CD14-positive monocyte (primary cell): ENCODE results near the gene MDFIC2. TPM values are rescaled to one million over a fixed set of nuclear protein-coding genes. Genes with fewer than 3 reads are reported as not detected.

ENCODE experiments used
- DNase-seq, 3 donors: peaks; one replicate each; pipeline ENCODE4 v3.0.0-alpha.2; 2011 to 2022
- H2AFZ ChIP-seq: 2 replicates; pipeline ENCODE4 v1.6.0; 2012; ENCODE audit warnings: mild to moderate bottlenecking, low read depth, low read length, inconsistent platforms; ENCODE audit not compliant: insufficient read depth, poor library complexity, severe bottlenecking
- H3K27ac ChIP-seq, 2 donors: 1 replicate in 1 of 2; 2 replicates in 1 of 2; pipeline ENCODE4 v1.5.1; 2012 to 2013; ENCODE audit warnings: low read length in 2 of 2, control low read depth in 1 of 2, inconsistent platforms in 1 of 2, low read depth in 1 of 2, mild to moderate bottlenecking in 1 of 2
- H3K27me3 ChIP-seq, 2 donors: one replicate each; pipeline versions ENCODE4 v1.6.0 to v1.6.1; 2011 to 2013; ENCODE audit warnings: low read length in 2 of 2; ENCODE audit not compliant: control insufficient read depth in 2 of 2, insufficient read depth in 2 of 2
- H3K36me3 ChIP-seq, 2 donors: replicated peaks in 1 of 2; 1 replicate in 1 of 2; 2 replicates in 1 of 2; pipeline versions ENCODE4 v1.5.1 to v1.6.1; 2012 to 2013; ENCODE audit warnings: low read length in 2 of 2, control low read depth in 1 of 2, inconsistent platforms in 1 of 2, mild to moderate bottlenecking in 1 of 2; ENCODE audit not compliant: insufficient read depth in 2 of 2, control insufficient read depth in 1 of 2
- H3K4me1 ChIP-seq, 2 donors: 1 replicate in 1 of 2; 2 replicates in 1 of 2; pipeline versions ENCODE4 v1.5.1 to v1.6.1; 2012 to 2013; ENCODE audit warnings: low read length in 2 of 2, control low read depth in 1 of 2, inconsistent platforms in 1 of 2, mild to moderate bottlenecking in 1 of 2, moderate library complexity in 1 of 2; ENCODE audit not compliant: insufficient read depth in 2 of 2, control insufficient read depth in 1 of 2
- H3K4me2 ChIP-seq: replicated peaks from 2 replicates; pipeline ENCODE3; 2012; ENCODE audit warnings: low read length, moderate library complexity, mild to moderate bottlenecking; ENCODE audit not compliant: poor library complexity, severe bottlenecking; ENCODE audit errors: extremely low read depth
- H3K4me3 ChIP-seq, 3 experiments: fragments of 200-600 bp in 1 of 3; sonication (generic) in 1 of 3; replicated peaks in 1 of 3; 1 replicate in 2 of 3; 2 replicates in 1 of 3; pipeline ENCODE4 v1.5.1; 2011 to 2013; ENCODE audit warnings: low read length in 3 of 3, mild to moderate bottlenecking in 3 of 3, control low read depth in 2 of 3, low read depth in 2 of 3, inconsistent platforms in 1 of 3, moderate library complexity in 1 of 3
- H3K79me2 ChIP-seq: 2 replicates; pipeline ENCODE4 v1.6.0; 2012; ENCODE audit warnings: mild to moderate bottlenecking, control low read depth, inconsistent platforms, low read length, moderate library complexity; ENCODE audit not compliant: insufficient read depth
- H3K9ac ChIP-seq: 2 replicates; pipeline ENCODE4 v1.6.0; 2017; ENCODE audit warnings: low read length, mild to moderate bottlenecking; ENCODE audit not compliant: insufficient read depth, poor library complexity, severe bottlenecking
- H3K9me3 ChIP-seq, 2 donors: replicated peaks in 1 of 2; 1 replicate in 1 of 2; 2 replicates in 1 of 2; pipeline versions ENCODE4 v1.5.1 to v1.6.1; 2012 to 2013; ENCODE audit warnings: low read length in 2 of 2, control low read depth in 1 of 2; ENCODE audit not compliant: control insufficient read depth in 1 of 2, insufficient read depth in 1 of 2
- H4K20me1 ChIP-seq: 2 replicates; pipeline ENCODE4 v1.6.0; 2012; ENCODE audit warnings: mild to moderate bottlenecking, low read length, control low read depth, moderate library complexity; ENCODE audit not compliant: insufficient read depth
- H3K27ac Mint-ChIP-seq, 7 donors: one replicate each; pipeline ENCODE4 v1.8.0; 2020; ENCODE audit warnings: mild to moderate bottlenecking in 7 of 7, mixed read lengths in 7 of 7, moderate library complexity in 6 of 7, inconsistent platforms in 2 of 7
- H3K27me3 Mint-ChIP-seq, 3 donors: one replicate each; pipeline ENCODE4 v1.8.0; 2021 to 2022; ENCODE audit warnings: low read depth in 3 of 3, mild to moderate bottlenecking in 3 of 3, mixed read lengths in 3 of 3, moderate library complexity in 3 of 3, inconsistent platforms in 1 of 3
- H3K36me3 Mint-ChIP-seq, 2 donors: one replicate each; pipeline ENCODE4 v1.8.0; 2020; ENCODE audit warnings: mixed read lengths in 2 of 2, inconsistent platforms in 1 of 2, mild to moderate bottlenecking in 1 of 2
- H3K4me1 Mint-ChIP-seq: one replicate; pipeline ENCODE4 v1.8.0; 2020; ENCODE audit warnings: mild to moderate bottlenecking, mixed read lengths
- H3K4me3 Mint-ChIP-seq, 2 donors: one replicate each; pipeline ENCODE4 v1.8.0; 2020; ENCODE audit warnings: mild to moderate bottlenecking in 2 of 2, mixed read lengths in 2 of 2, moderate library complexity in 1 of 2
- H3K9me3 Mint-ChIP-seq, 7 donors: one replicate each; pipeline ENCODE4 v1.8.0; 2020 to 2022; ENCODE audit warnings: mixed read lengths in 7 of 7, mild to moderate bottlenecking in 6 of 7, moderate library complexity in 6 of 7, inconsistent platforms in 2 of 7
- WGBS: methylation state at CpG from one replicate; pipeline ENCODE4 v1.1.5; 2013; ENCODE audit warnings: missing lambda C conversion rate; ENCODE audit not compliant: insufficient coverage; 5-methylcytosine and 5-hydroxymethylcytosine counted together
- intact Hi-C, 2 donors: fragments of 100-400 bp; cut with micrococcal nuclease; formaldehyde crosslinking; loops; one replicate each; pipeline versions ENCODE4 v1.15.0 to v1.15.1; 2023
- polyA plus RNA-seq, 3 donors: library from polyadenylated mRNA; depleted of rRNA in 1 of 3; unstranded in 2 of 3; stranded (reverse) in 1 of 3; fragments of 300-500 nt in 2 of 3; fragments of >200 nt in 1 of 3; fragmentation: Illumina TruSeq in 2 of 3; gene quantifications; 1 replicate in 2 of 3; 2 replicates in 1 of 3; pipeline ENCODE4 v1.2.3, GENCODE V29; 2012 to 2021
- TF ChIP-seq, protein P1 (sequence below): fragments of 200-600 bp; IDR thresholded peaks from one replicate; pipeline ENCODE4 v1.8.0; 2022; ENCODE audit warnings: antibody characterized with exemption, mild to moderate bottlenecking

The MDFIC2 gene
- polyA plus RNA-seq, 3 donors = not detected

DNA sequence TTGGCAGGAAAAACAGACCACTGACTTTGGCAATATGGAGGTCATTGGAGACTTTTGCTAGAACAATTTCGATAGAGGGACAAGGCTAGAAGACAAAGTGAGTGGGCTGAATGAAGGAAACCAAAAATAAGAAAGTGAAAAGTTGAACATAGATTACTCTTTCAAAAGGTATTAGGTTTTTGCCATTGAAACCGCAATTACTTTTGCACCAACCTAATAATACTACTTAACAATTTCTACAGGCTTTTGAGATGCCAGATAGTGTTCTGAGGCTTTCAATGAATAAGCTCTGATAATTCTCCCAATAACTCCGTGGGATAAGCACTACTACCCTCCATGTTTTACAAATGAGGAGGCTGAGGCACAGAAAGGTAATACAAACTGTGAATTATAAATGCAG, 85.0 kb downstream of the MDFIC2 start:
- Mint-ChIP-seq H3K9me3 (peaks cover 0 to 3% (median 0%) of the 10 kb centered on the region in 7 donors), H3K27me3 (peaks cover 0 to 5% (median under 1%) of the 10 kb centered on the region in 3 donors), H3K4me3 (no peak overlapping the region), H3K27ac (no peak overlapping the region), H3K36me3 (no peaks in the 10 kb centered on the region), H3K4me1 (no peaks in the 10 kb centered on the region)
- Histone ChIP-seq H2AFZ (no peak overlapping the region), H3K79me2 (no peaks in the 10 kb centered on the region), H3K36me3 (no peaks in the 10 kb centered on the region), H3K4me1 (no peaks in the 10 kb centered on the region), H3K27me3 (no peaks in the 10 kb centered on the region), H3K9me3 (no peaks in the 10 kb centered on the region), H3K9ac (no peak overlapping the region), H3K27ac (no peak overlapping the region), H3K4me2 (no peak overlapping the region), H4K20me1 (no peaks in the 10 kb centered on the region), H3K4me3 (no peak overlapping the region)
- DNase-seq = no peak
- WGBS = no CpG with 5 or more reads among the region's 3 CpGs
- TF ChIP-seq, protein P1, sequence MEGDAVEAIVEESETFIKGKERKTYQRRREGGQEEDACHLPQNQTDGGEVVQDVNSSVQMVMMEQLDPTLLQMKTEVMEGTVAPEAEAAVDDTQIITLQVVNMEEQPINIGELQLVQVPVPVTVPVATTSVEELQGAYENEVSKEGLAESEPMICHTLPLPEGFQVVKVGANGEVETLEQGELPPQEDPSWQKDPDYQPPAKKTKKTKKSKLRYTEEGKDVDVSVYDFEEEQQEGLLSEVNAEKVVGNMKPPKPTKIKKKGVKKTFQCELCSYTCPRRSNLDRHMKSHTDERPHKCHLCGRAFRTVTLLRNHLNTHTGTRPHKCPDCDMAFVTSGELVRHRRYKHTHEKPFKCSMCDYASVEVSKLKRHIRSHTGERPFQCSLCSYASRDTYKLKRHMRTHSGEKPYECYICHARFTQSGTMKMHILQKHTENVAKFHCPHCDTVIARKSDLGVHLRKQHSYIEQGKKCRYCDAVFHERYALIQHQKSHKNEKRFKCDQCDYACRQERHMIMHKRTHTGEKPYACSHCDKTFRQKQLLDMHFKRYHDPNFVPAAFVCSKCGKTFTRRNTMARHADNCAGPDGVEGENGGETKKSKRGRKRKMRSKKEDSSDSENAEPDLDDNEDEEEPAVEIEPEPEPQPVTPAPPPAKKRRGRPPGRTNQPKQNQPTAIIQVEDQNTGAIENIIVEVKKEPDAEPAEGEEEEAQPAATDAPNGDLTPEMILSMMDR = no peak
- intact Hi-C loops = no loop called here

DNA sequence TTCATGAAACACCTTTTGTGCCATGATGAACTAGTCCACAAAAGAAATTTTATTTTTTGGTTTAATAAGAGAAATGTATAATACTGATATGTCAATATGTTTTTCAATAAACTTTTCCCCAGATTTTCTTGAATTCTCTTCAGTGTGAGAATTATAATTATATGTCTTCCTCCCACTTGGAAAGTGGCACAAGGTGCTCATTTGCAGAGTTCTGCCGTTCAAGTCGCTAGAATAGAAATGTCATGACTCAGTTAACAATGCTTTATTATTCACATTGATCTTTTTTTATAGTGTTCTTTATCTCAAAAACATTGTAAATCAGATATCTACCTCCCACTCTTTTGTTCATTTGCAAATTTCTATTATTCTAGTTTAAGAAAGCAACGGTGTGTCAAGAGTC, 87.3 kb downstream of the MDFIC2 start:
- H3K27ac Mint-ChIP-seq = no peak overlapping the region
- Histone ChIP-seq H3K4me2 (no peak overlapping the region), H3K27me3 (no peaks in the 10 kb centered on the region), H2AFZ (no peak overlapping the region), H3K4me1 (no peaks in the 10 kb centered on the region), H3K36me3 (no peaks in the 10 kb centered on the region), H3K79me2 (no peaks in the 10 kb centered on the region), H3K9ac (no peak overlapping the region), H3K9me3 (no peaks in the 10 kb centered on the region), H3K27ac (no peak overlapping the region), H3K4me3 (no peak overlapping the region), H4K20me1 (no peaks in the 10 kb centered on the region)
- no peaks in the 10 kb centered on the region for H3K36me3 Mint-ChIP-seq
- WGBS = no CpG with 5 or more reads among the region's 3 CpGs
- intact Hi-C loops = no loop called here
- no peak overlapping the region for H3K4me3 Mint-ChIP-seq
- peaks cover 0 to 5% (median 2%) of the 10 kb centered on the region in 3 donors for H3K27me3 Mint-ChIP-seq
- DNase-seq = no peak
- no peaks in the 10 kb centered on the region for H3K4me1 Mint-ChIP-seq
- H3K9me3 Mint-ChIP-seq = no peaks in the 10 kb centered on the region
- TF ChIP-seq, protein P1 = no peak
